SK-N-MC (cell line): ENCODE results near the gene DICER1.

Experiments used
- EZH2 ChIP-seq: fragments of 200-600 bp; sonication (generic); IDR thresholded peaks from one replicate; pipeline ENCODE4 v1.6.1; 2017; ENCODE audit warnings: antibody characterized with exemption
- POLR2AphosphoS5 ChIP-seq: IDR thresholded peaks from 2 replicates; pipeline ENCODE4 v1.6.1; 2012; ENCODE audit warnings: mild to moderate bottlenecking, low read depth, low read length, borderline replicate concordance

DNA sequence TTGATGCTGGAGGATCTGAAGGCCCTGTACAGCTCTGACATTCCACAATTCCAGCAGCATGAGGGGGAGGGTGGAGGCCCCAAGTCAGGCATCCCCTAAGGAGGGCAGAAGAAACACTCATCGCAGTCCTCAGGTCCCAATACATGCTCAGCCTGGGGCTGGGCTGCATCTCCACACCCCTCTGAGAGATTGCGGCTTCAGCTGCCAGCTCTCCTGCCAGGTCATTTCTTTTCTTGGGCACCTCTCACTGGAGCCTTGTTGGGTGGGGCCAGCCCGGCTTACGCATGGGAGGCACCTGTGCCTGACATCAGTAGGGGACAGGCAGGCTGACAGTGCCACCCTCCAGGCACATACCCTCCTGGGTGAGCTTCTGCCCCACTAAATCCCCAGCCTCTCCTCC, 89.8 kb downstream of the DICER1 start:
- no peak for TF ChIP-seq EZH2
- TF ChIP-seq POLR2AphosphoS5, result no peak
